HG03135 (cell line): Measurements from ENCODE around the gene BABAM1.
A peak's percentile ranks its signal among the peaks of the same experiment; 100 is the strongest.

Experiments
- ATAC-seq: cut with Tn5 transposase; IDR thresholded peaks from one replicate; pipeline ENCODE4 v1.9.1; 2021; ENCODE audit warnings: mild to moderate bottlenecking, moderate library complexity; ENCODE audit not compliant: unreplicated experiment

Gene BABAM1

DNA sequence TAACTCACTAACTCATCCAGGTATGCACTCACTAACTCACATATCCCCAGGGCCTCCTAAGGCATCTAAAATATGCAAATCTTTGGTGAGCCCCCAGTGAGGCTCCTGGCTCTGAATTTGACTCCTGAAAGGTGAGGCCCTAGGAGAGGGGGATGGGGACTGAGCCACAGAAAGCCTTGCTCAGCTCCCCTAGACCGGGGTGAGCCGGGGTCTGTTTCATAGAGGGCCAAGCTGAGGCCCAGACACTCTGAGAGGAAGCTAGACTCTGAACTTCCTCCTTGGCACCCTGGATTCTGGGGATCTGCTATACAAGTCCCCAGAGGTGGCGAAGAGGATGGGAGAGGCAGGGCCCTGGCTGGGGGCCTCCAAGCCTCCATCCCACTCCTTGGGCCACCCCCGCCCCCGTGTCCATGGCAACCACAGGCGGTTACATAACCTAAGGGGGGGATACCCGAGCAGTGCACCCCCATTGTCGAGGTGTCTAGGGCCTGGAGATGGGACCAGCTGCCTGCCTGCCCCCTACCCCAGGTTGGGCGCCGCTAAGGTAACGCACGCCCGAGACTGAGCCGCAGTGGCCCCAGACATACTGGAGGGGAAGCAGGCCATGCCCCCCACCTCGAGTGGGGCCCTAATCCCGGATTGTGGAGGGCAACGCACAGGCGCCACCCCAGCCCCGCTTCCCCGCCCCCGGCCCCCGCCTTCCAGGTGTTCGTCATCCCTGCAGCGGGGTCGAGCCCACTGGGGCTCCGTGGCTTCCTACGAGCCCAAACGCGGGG is 35.3 kb downstream of the BABAM1 start:
- ATAC-seq = no peak

DNA sequence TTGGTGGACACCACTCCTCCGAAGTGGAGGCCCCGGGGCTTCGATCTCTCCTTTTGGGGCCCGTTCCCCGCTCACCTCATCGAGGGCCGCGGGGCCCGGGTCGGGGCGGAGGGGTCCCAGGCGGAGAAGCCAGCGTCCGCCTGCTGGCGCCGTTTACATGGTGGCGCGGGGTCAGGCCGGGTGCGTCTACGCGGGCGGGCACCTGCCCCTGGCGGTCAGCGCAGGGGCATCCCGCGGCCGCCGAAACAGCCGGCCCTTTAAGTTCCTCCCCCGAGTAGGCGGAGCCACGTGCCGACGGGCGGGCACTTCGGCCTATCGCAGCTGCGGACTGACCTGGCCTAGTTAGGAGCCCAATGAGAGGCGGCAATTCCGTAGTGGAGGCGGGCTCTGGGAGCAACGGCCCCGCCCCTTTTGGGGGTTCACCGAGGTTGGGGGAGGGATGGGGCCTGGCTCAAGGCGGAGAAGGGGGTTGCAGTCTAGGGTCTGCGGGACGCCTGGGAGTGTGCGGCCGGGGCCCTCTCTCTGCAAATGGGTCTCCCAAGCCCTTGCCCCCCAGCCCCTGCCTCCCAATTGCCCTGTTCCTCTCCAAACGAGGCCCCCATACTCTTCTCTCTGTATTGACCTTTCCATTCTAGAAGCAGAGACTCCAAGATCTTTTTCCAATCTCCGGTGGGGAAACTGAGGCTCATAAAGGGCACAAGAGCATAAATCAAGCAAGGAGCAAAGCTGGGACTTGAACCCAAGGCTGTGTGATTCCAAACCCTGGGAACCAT is 36.1 kb downstream of the BABAM1 start, which contains the start of gene ABHD8:
TSS of gene ABHD8 (minus strand) at position 259 of the 773 bp plus-strand sequence. CDS start 1,809 bp downstream, outside the sequence.
- ATAC-seq = peak; percentile 51

DNA sequence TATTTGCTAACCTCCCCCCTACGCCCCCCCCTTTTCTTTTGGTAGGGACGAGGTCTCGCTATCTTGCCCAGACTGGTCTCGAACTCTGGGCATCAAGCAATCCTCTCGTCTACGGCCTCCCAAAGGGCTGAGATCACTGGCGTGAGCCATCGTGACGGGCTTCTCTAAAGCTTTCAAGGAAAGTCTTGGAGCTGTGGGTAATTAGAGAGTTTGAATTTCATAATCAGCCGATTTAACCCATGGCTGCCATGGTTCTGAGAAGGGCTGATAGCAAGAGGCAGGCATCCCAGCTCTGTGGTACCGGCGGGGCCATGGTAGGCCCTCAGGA is 36.7 kb downstream of the BABAM1 start:
- no peak for ATAC-seq

DNA sequence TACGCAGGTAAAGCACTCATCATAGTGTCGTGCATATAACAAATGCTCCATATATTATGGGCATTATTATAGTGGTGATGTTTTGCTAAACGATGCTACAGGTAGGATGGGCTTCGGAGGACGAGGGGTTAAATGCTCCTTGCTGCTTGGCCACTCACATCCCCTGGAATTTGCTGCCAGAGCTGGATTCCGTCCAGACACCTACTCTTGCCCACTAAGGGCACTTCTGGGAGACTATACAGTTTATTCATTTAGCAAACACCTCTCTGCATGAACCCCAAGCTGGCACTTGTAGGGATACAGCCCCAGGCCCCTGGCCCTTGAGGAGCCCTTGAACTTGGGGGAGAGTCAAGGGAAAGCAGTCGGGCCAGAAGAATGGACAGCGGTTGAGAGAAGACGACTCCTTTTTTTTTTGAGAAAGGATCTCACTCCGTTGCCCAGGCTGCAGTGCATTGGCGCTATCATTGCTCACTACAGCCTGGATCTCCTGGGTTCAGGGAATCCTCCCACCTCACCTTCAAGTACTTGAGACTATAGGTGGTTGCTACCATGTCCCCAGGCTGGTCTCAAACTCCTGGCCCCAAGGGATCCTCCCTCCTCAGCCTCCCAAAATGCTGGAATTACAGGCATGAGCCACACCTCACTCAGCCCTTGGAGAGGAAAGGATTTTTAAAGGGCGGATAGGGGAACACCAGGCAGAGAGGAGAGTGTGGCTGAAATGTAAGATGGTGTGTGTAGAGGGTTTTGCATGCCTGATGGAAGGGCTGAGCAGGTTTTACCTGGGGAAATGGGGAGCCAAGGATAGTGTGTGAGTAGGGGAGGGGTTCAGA is 37.4 kb downstream of the BABAM1 start:
- ATAC-seq = no peak

DNA sequence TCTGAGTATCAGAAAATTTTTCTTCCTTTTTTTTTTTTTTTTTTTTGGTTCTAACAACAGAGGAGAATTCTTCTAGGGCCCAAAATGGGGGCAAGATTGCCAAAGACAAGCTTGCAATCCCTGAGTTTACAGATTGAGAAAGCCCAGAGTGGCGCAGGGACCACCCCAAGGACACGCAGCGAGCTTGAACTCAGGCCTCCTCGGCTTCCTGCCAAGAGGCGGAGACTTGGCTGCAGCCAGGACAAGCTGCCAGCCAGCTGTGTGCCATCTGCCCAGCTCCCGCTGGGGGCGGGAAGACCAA is 37.9 kb downstream of the BABAM1 start:
- ATAC-seq = no peak

DNA sequence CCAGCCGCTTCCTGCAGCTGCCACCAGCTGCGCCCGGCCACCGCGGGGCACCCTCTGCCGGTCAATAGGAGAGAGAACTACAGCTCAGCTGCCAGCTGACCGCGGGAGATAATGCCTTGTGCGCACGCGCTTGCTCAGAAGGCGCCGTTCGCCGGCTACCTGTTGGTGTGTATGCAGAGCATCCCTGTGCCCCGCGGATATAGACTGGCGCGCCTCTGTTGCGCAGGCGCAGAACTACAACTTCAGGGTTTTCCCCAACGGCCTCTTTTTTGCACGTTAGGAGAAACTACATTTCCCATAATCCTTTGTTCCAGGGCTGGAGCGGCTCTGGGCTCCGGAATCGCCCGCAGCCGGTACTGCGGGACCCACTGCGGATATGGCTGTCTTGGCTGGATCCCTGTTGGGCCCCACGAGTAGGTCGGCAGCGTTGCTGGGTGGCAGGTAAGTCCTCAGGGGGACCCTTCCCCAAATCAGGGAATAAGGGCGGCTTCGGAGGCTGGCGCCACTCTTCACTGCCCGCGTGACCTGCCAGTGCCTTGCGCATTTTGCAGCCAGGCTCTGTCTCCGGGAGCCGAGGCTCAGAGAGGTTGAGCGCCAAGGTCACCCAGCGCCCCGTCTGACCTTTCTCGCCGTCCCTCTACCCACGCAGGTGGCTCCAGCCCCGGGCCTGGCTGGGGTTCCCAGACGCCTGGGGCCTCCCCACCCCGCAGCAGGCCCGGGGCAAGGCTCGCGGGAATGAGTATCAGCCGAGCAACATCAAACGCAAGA is 38.5 kb downstream of the BABAM1 start, which contains the start of gene MRPL34:
TSS of gene MRPL34 (plus strand) at position 356 of the 768 bp plus-strand sequence. CDS start at position 377, 21 bp downstream.
- peak; percentile 62 for ATAC-seq

DNA sequence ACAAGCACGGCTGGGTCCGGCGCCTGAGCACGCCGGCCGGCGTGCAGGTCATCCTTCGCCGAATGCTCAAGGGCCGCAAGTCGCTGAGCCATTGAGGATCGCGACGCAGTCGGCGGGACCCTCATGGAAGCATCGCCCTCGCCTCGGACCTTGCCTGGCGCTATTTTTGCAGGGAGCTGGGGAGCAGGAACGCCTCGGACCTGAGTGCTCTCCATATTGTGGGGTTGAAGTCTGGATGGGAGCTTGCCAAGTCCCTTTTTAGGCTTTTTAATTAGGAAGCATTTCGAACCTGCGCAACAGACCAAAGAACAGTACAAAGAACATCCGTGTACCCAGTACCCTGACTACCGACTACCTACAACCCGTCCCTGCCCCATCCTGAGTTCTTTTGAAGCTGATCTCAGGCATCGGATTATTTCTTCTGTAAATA is 39.1 kb downstream of the BABAM1 start:
- no peak for ATAC-seq

DNA sequence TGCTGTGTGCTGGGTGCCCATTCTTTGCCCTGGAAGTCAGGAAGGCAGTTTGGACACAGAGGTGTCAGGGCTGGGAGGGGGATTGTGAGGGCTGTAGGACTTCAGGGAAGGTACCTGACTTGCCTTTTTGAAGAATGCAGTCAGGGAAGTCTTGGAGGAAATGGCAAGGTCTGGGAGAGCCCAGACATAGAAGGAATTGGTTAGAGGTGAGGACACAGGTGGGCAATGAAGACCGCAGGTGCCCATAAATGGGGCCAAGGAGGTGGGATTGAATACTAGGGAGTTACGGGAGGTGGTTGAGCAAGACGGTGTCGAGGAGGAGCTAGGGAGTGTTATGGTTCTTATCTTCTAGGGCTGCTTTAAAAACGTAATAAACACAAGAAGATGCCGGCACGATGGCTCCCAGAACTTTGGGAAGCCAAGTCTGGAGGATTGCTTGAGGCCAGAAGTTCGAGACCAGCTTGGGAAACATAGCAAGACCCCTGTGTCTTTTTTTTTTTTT is 40.7 kb downstream of the BABAM1 start:
- ATAC-seq = no peak

DNA sequence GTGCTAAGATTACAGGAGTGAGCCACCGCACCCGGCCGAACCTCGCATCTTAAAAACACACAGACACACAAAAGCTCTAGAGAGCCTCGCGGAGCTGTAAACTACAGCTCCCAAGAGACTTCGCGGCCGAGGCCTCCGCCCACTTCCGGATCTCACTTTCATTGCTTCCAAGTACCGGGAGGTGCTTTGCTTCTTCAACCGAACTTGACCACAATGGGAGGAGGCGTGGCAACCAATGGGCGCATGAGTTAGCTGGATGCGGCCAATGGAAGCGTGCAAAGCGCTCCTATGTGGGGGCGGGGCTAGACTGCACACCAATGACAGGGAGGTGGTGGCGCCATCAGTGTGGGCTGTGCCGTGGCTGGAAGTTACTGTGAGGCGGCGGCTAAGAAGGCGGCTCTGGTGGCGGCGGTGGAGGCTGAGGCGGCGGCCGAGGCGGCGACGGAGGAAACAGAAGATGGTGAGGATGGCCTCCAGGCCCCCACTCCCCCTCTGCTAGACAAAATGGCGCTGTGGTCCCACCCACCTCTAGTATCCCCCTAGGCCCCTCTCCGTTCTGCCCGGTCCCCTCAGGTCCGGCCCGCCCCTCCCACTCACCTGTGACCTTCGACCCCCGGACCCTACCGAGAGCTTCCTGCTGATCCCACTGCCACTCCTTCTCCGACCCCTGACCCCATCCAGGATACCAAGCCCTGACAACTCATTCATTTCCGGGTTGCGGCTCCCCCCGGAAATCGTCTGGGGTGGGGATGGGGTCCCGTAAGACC is 42.1 kb downstream of the BABAM1 start, which contains the start of gene DDA1:
TSS of gene DDA1 (plus strand) at position 366 of the 767 bp plus-strand sequence. CDS start at position 458, 92 bp downstream.
- peak; percentile 58 for ATAC-seq

DNA sequence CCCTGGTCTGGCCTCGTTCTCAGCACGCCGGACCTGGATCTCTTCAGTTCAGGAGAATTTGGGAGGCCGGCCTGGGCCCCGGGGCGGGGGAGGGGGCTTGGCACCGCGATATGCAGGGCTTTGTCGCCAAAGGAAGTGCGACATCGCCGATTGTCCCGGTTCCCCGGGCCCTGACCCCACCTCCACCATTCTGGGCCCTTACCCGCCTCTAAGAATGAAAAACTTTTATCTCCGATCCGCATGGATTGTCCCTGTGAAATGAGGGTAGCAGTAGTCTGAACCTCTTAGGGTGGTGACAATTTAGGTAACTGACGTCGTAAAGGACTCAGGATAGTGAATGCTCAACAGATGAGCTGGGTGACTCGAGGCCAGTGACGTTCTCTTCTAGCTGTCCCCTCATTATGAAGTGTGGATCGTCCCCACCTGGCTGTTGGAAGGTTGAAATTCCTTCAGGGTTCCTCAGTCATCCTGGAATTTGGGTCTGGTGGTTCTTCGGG is 42.8 kb downstream of the BABAM1 start:
- ATAC-seq = no peak

DNA sequence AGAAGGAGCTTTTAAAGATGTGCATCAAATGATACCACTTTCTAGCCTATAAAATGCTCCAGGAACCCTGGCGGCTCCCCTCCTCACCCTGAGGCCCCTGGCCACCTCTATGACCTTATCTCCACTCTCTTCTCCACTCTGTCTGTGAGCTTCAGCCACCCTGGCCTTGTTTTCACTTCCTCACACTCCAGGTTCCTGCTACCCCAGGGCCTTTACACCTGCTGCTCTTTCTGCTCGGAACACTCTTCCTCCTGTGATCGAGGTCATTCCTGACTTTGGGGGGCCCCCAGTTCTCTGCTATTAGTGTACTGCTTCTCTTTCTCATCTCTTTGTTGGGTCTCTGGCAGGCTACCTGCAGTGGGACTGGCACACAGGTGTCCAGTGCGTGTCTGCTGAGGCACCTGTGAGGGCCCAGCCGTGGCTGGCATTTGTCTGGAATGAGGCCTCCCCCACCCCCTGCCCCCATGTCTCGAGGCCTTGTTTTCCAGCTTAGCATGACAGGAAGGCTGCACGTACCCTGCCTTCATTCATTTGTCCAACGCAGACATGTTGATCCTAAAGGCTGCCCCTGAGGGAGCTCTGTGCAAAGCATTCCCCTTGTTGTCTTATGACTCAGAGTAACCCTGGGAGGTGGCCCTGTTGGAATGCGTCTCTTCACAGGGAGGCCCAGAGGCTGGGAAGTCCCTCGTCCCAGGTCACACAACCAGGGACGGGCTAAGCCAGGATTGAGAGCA is 44.4 kb downstream of the BABAM1 start:
- ATAC-seq = no peak

DNA sequence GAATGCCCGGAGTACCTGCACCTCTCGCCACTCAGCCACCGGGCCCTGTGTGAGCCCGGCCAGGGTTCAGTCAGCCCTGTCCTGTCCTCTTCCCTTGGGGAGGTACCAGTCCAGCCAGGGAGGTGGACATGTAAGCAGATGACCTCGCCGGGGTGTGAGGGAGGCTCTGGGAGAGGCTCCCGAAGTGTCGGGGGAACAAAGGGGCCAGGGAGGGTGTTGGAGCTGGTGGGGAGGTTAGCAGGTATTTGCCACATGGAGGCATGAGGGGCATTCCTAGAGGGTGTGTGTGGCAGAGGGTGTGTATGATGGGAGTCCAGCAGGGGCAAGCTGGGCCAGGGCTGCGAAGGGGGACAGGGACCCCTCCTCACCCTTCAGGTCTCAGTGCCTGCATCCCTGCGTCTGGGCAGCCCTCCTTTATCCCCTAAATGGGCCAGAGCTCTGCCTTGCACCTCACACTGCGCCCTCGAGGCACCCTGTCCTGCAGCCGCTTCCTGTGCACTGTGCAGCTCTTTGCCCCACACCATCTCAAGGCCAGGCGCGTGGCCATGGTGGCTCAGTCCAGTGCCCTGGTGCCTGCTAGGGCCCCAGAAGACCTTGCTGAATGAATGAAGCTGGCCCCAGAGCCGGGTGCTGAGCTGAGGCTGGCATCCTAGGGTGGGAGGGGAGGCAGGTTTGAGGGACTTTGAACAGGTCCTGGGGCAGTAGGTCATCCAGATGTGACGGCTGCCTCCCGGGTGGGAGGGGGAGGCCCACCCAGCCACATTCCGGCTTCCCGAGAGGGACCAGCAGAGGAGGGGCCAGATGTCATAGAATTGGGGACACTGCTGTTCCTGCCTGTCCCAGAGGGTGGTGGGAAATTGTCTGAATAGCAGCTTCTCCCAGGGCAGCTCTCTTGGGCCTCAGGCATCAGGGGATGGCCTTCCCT is 45.2 kb downstream of the BABAM1 start:
- no peak for ATAC-seq

DNA sequence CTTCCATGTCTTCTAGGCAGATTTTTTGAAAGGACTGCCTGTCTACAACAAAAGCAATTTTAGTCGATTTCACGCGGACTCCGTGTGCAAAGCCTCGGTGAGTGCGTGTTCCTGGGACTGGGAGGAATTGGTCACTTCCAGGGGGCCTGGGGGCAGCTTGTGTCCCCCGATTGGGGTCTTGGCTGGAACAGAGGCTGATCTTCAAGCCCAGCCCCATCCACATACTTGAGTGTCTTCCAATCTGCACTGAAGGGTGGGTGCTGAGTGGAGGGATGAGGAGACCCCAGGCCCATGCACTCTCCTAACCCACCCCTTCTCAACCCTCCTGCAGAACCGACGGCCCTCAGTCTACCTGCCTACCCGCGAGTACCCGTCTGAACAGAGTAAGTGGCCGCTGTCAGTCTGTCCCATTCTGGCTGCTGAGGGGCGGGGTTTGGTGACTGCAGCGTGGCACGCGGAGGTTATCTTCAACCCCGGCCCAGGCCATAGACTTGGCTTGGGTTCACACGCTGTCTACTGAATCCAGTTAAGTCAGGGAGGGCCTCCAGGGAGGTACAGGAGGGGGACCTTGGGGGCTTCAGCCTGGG is 46.9 kb downstream of the BABAM1 start:
- no peak for ATAC-seq

DNA sequence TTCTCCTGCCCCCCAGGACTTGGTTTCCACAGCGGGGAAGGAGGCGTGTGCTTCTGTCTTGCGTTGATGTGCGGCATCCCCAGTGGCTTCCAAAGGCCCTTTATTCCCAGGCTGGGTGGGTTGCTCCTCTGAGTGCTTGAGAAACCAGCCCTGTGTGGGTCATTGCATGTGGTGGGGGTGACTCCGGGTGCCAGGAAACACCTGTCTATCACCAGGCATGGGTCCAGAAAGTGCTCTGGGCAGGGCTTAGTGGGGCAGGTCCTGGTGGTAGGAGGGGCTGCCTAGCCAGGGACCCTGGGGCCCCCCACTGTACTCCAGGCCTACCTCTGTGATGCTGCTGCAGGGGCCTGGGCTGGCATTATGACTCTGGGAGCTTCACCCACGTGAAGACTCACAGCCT is 51.7 kb downstream of the BABAM1 start:
- ATAC-seq = no peak

DNA sequence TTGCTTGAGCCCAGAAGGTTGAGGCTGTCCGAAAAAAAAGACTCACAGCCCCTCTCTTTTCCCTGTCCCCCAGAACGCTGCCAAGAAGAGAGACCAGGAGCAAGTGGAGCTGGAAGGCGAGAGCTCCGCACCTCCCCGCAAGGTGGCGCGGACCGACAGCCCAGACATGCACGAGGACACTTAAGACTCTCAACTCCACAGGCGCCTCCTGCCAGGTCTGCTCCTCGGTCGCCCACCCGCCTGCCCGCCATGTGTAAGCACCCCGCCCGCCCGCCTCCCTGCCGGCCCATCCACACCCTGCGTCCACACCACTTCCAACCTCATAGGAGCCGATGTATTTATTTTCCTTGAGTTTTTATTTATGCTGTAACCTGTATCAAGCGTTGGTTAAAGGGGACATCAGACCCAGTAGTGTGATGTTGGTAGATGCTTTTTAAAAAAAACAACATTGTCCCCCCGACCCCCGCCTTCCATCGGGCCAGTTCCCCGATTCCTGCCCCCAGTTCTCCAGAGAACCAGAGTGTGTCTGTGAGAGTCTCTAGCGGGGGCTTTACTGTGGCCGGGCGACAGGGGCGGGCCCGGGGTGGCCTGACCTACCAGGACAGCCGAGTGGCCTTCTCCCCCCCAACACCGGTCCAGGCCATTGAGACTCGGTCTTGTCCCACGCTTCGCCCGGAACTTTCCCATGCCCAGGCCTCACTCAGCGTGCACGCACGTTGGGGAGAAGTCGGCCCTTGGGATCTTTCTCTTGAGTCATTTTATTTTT is 52.4 kb downstream of the BABAM1 start:
- no peak for ATAC-seq

DNA sequence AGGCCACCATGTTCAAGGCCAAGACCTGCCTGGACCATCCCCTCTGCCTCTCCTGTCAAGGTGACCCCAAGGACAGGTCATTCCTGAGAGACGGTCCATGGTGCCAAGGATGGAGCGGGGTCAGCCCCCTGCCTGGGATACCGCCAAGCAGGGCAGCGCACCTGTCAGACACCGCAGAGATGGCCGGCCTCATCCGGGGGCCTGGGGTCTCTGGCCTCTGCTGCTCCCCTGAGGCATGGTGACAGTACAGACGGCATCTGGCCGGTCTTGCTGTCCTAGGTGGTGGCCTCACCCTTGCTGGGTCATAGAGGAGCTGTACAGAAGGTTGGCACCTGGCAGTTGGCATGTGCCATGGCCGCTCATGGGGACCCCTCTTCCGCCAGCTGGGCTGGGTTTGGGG is 53.2 kb downstream of the BABAM1 start:
- no peak for ATAC-seq
